Measurements from ENCODE around the gene ZNF281.
"Not testable (repeated sequence)": the region's sequence is repeated elsewhere in the genome, so short reads cannot be mapped to it uniquely, and the experiment has no call there.

ZNF281 gene

DNA sequence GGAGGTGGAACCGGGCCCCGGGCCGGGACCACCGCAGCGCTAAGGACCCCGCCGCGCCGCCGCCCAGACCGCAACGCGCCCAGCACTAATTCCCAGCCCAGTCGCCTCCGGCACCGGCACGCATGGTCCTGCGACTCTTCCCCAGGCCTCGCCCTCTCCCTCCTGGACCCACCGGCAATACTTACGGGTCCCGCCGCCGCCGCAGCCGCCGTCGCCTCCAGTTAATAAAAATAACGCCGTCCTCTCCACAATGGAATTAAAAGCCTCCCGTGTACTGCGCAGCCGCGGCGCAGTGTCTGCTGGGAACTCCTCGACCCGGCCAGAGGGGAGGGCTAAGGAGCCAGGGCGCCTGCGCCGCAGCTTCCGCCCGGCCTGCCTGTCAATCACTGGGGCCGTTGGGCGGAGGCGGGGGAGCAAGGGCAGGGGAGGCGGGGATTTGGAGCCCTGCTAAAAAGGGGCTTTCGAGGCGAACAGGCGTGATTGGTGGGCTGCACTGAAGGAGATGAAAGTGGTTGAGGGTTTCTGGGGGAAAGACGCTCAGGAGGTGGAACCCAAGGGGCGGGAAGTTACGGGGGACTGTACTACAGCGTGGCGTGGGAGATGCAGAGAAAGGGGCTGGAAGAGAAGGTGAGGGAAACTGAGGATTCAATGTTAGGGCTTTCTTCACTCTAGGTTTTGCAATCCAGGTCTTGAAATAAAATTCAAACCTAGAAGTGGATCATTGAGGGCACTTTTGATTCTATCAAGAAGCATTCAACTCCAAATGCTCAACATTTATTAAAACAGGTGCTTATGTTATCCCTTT is at the start of gene ZNF281:
Gene ZNF281, minus strand, starts transcription at position 276 of the 805 bp plus-strand sequence. CDS start 331 bp downstream, outside the sequence.
- peak; percentile 97 for DNase-seq

- no peak for DNase-seq
Measured at GRCh38 chr1:200458780-200459179, 48.9 kb upstream of the ZNF281 start.

DNA sequence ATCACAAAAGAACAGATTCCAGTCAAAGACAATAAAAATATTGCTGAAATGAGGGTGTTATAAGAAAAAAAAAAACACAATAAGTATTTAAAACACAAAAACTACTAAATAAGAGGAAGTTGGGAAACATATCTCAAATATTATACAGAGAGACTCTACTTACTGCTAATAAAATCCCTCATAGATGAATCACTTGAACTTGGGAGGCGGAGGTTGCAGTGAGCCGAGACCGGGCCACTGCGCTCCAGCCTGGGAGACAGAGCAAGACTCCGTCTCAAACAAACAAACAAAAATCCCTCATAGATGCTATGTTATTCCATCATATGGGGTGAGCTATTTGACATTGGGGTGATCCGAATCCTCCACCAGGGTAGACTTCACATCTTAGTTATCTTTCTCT is 48.0 kb upstream of the ZNF281 start:
- DNase-seq = no peak

DNA sequence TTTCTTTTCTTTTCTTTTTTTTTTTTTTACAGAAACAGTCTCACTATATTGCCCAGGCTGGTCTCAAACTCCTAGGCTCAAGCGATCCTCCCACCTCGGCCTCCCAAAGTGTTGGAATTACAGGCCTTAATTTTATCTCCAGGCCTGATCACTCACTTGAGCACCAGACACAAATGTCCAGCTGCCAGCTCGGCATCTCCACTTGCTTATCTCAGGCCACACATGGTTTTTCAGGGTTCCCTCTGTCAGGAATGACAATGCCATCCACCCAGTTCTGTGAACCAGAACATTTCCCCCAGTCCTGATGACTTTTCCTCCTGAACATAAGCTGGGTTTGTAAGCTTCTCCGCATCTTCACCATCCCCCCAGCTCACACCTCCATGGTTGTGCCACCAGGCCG is 44.6 kb upstream of the ZNF281 start:
- no peak for DNase-seq

- no peak for DNase-seq
Measured at GRCh38 chr1:200453553-200453905, 43.7 kb upstream of the ZNF281 start.

DNA sequence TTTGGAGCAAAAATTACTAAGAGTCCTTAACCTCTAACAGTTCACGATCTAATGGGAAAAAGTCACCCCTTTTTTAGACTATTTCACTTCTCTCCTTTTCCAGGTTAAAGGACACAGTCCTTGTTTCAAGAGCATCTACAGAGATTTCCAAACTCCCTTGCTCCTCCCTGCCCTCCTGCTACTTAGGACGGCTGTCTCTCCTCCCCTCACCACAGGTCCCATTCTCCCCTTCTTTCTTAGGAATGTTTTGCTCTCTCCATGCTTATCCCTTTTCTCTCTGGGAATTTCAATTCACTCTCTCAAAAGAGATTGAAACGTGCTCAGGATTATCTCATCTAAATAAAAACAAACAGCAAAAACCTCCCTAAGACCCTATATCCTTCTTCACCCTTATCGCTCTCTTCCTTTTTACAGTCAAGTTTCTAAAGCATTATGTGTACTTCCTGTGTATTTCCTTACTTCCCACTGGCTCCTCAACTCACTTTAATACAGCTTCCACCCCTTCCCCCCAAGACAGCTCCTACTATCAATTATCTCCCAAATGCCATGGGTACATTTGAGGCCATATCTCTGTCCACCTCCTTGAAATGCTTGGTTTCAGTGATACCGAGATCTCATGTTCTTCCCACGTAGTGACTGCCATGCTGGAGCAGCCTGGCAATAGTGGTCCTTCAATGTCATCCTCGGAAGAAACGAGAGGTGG is 43.2 kb upstream of the ZNF281 start:
- no peak for DNase-seq

DNA sequence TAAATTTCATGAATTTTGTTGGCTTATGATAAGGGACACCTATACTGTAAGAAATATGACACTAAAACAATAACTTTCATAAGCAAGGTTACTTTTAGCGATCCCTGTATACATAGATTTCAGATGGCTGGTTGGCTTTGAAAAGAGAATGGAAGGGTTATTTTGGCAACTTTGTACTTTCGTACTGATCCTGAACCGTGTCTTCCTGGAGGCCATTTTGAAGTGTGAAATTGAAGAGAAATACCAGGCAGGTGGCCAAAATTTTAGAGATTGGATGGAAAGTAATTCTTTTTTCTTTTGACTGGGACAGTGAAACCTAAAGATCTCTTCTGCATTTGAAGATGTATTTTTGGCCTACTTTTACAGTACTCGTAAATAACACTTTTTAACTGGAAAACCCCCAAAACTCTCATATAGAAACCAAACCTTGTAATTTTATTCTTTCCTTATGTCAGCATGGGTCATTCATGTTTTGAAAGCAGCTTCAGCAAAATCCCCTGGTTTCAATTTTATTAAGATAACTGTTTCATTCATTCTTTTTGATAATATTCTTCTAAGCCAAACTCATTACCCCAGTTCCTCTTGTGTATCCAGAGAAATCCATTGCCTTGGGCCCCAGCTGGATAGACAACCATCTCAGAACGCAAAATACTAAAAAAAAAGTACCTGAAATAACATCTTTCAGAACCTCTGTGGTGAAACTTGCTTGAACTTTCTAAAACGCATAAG is 38.4 kb upstream of the ZNF281 start:
- peak; percentile 88 for DNase-seq

DNA sequence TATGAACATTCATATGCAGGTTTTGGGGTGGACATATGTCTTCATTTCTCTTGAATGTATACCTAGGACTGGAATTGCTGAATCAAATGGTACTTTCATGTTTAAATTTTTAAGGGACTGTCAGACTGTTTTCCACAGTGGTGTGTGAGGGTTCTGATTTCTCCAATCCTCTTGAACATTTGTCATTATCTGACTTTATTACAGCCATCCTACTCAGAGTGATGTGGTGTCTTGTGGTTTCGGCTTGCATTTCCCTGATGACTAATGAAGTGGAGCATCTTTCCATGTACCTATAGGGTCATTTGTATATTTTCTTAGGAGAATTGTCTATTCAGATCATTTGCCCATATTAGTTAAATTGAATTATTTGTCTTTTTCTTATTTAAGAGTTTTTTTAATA is 35.4 kb upstream of the ZNF281 start:
- DNase-seq = peak; percentile 78

GRCh38 chr1:200444478-200444877 is 34.6 kb upstream of the ZNF281 start:
- no peak for DNase-seq

GRCh38 chr1:200443860-200444259 is 34.0 kb upstream of the ZNF281 start:
- no peak for DNase-seq

DNA sequence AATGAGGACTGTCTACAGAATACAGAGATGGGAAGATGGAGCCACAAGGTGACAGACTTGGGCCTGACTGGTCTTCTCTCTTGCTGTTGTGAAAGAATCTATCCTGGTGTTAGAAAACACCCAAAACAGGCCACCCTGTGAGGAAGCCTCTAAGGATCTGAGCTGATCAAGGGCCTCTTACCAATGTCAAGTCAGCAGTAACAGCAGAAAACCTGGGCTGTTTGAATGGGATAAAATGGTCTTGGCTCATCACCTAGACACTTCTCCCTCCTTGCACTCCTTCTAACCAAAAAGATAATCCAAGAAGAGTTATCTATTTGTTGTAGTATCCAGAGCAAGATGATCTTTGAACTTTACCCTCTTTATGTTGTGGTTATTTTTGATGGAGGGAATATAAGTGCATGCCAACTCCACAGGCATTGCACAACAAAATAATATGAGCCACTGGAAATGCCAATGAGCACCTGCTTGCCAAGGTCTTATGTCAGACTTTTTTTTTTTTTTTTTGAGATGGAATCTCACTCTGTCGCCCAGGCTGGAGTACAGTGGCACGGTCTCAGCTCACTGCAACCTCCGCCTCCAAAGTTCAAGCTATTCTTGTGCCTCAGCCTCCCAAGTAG is 32.8 kb upstream of the ZNF281 start:
- no peak for DNase-seq

GRCh38 chr1:200442023-200442422 is 32.2 kb upstream of the ZNF281 start:
- DNase-seq = no peak

DNA sequence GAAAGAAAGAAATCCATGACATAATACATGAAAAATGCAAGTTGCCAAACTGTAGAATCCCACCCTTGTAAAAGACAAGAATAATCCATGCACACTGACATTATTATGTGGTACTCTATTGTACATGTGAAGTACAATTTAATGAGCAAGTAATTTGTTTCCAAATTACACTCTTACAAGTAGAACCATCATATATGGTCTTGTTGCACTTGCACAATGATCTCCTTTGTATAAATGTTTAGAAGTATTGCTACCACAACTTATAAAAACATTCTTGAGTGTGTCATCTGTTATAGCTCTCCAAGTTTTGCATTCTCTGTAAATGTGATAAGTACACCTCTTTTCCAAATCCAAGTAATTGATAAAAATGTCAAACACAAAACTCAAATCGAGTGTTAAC is 29.1 kb upstream of the ZNF281 start:
- DNase-seq = no peak

- DNase-seq = not testable (repeated sequence)
Measured at GRCh38 chr1:200438413-200438812, 28.6 kb upstream of the ZNF281 start.

GRCh38 chr1:200437556-200438203 is 27.8 kb upstream of the ZNF281 start:
- DNase-seq = peak; percentile 26

DNA sequence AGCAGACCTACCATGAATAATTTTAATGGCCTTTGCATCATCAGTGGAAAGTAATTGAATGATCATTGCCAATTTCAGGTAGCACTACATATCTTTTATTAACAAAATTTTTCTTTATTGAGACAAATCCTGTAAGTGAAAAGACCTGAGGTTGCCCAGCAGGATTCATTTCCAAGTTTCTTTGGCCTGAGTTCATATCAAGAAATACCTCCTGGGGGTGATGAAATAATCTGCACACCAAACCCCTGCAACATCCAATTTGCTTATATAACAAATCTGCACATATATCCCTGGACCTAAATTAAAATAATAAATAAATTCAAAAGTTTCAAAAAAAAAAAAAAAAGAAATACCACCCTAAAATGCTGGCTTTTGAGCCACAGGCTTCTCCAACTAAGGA is 27.3 kb upstream of the ZNF281 start:
- DNase-seq = no peak

DNA sequence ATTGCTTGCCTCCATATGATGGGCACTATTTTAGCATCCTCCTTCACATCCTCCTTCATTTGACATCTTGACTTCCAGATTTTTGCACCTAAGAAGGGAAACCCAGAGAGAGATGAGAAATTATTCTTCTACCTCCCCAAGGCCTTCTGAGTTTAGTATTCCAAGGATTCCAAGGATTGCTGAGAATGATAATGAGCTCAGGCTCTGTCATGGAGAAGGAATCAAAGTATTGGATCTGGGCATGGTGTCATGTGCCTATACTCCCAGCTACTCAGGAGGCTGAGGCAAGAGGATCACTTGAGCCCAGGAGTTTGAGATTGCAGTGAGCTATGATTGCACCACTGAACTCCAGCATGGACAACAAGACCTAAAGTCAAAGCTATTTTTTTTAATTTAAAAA is 26.6 kb upstream of the ZNF281 start:
- DNase-seq = no peak

- DNase-seq = no peak
Measured at GRCh38 chr1:200435200-200435780, 25.5 kb upstream of the ZNF281 start.

GRCh38 chr1:200433586-200433985 is 23.8 kb upstream of the ZNF281 start:
- DNase-seq = no peak

GRCh38 chr1:200432586-200432985 is 22.8 kb upstream of the ZNF281 start:
- no peak for DNase-seq

DNA sequence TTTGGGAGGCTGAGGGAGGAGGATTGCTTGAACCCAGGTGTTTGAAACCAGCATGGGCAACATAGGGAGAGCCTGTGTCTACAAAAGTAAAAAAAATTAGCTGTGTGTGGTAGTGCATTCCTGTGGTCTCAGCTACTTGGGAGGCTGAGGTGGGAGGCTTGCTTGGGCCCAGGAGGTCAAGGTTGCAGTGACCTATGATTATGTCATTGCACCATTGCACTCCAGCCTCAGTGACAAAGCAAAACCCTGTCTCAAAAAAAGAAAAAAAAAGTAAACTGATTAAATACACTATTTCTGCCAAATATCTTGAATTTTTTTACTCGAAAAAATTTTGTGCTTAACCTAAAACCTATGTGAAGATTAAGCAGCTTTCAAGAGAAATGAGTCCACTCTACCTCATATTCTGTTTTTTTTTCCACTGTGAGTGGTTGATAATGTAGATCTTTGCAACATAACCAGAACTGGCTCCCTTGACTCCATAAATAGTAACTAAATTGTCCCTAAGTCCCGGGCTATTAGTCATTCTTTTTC is 19.4 kb upstream of the ZNF281 start:
- no peak for DNase-seq
